ENCODE measurements around the gene CTDSPL2.

DNA sequence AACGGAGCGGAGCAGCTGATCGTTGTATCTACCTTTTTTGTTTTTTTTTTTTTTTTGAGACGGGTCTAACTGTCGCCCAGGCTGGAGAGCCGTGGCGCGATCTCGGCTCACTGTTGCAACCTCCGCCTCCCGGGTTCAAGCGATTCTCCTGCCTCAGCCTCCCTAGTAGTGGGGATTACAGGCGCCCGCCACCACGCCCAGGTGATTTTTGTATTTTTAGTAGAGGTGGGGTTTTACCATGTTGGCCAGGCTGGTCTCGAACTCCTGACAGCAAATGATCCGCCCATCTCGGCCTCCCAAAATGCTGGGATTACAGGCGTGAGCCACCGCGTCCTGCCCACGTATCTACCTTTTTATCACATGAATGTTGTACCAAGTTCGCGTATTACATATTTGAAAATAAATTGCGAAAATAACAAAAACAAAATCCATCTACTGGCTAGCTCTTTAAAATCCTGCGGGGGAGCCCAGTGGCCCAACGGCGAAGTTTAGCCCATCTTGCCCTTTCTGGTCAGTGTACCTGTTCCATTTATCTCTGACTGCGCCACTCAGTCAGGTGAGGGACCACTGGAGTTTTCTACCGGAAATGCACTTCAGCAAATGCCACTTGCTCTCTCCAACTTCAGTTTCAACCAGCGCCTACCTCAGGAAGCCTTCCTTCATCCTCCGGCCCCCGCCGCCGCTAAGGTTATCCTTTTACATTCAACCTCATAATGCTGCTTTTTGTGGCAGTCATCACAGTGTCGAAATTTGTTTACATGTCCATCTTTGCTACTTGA lies 108.3 kb downstream of the CTDSPL2 start:
- TF ChIP-seq, protein P1, sequence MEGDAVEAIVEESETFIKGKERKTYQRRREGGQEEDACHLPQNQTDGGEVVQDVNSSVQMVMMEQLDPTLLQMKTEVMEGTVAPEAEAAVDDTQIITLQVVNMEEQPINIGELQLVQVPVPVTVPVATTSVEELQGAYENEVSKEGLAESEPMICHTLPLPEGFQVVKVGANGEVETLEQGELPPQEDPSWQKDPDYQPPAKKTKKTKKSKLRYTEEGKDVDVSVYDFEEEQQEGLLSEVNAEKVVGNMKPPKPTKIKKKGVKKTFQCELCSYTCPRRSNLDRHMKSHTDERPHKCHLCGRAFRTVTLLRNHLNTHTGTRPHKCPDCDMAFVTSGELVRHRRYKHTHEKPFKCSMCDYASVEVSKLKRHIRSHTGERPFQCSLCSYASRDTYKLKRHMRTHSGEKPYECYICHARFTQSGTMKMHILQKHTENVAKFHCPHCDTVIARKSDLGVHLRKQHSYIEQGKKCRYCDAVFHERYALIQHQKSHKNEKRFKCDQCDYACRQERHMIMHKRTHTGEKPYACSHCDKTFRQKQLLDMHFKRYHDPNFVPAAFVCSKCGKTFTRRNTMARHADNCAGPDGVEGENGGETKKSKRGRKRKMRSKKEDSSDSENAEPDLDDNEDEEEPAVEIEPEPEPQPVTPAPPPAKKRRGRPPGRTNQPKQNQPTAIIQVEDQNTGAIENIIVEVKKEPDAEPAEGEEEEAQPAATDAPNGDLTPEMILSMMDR (IDR thresholded peaks at IDR 0.05; ENCODE audit: low read depth, low read length) = no peak
- TF ChIP-seq, protein P2, sequence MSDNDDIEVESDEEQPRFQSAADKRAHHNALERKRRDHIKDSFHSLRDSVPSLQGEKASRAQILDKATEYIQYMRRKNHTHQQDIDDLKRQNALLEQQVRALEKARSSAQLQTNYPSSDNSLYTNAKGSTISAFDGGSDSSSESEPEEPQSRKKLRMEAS (IDR thresholded peaks at IDR 0.05; ENCODE audit: low read depth, low read length) = no peak

Data from NB4 (cell line).